22Rv1 (cell line): ENCODE results near the gene GLP2R.

Source experiments
- CTCF ChIP-seq: fragments of 450-650 bp; IDR thresholded peaks from 2 replicates; pipeline ENCODE4 v1.5.1; 2017; ENCODE audit warnings: mild to moderate bottlenecking
- ZFX ChIP-seq: fragments of 450-650 bp; IDR thresholded peaks from 2 replicates; pipeline ENCODE4 v1.6.1; 2017; ENCODE audit warnings: antibody characterized with exemption, borderline replicate concordance

- TF ChIP-seq CTCF (no peak), ZFX (no peak)
Observed at GRCh38 chr17:9837551-9838471, 12.1 kb downstream of the GLP2R start.
